ENCODE measurements around the gene TECPR1.

DNA sequence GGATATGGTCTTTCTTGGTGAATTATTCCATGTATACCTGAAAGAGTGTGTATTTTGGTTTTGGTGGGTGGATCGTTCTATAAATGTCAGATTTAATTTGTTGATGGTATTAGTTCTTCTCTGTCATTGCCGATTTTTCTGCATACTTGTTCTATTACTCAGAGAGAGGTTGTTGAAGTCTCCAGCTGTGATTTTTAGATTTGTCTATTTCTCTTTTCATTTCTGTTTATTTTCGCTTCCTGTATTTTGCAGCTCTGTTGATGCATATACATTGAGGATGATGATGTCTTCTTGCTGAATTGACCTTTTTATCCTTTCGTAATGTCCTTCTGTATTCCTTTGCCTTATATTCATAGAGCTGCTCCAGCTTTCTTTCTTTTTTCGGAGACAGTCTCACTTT, 52.9 kb downstream of the TECPR1 start:
- TF ChIP-seq CTCF (IDR thresholded peaks at IDR 0.05) = no peak
- TF ChIP-seq POLR2AphosphoS5 (IDR thresholded peaks at IDR 0.05) = no peak
- TF ChIP-seq EP300 (IDR thresholded peaks at IDR 0.05) = no peak
